A673 (cell line): ENCODE data around the gene ZNF440.

ENCODE experiments used
- CTCF ChIP-seq: fragments of 300-800, 200-600 bp; sonication (generic); conservative IDR thresholded peaks from 2 replicates; pipeline ENCODE4 v1.5.1; 2017; ENCODE audit warnings: low read depth, mild to moderate bottlenecking, antibody characterized with exemption, low read length, moderate library complexity, mixed read lengths
- EZH2 ChIP-seq: fragments of 200-600 bp; sonication (generic); IDR thresholded peaks from 2 replicates; pipeline ENCODE4 v1.6.1; 2017; ENCODE audit warnings: borderline replicate concordance, low read depth, mild to moderate bottlenecking, mixed read lengths, antibody characterized with exemption, low read length; ENCODE audit not compliant: poor library complexity, severe bottlenecking

- no peak for TF ChIP-seq CTCF
- TF ChIP-seq EZH2: no peak
Observed at GRCh38 chr19:11814700-11815035, 595 bp downstream of the ZNF440 start.
